ENCODE data around the gene FGD3.

FGD3 gene

GRCh38 chr9:92976431-92976830, 29.1 kb downstream of the FGD3 start:
- no peak overlapping the region for H3K27ac Mint-ChIP-seq
- no peak overlapping the region for H3K4me3 Mint-ChIP-seq
- no peak for DNase-seq
- CTCF ChIA-PET: interaction anchor here (1.1 to 1.2 kb wide), 2 partner anchors 8 to 10 kb away, joined by 3 read pairs; no protein-coding TSS in a partner anchor
- peaks cover 76% of the 10 kb centered on the region for H3K36me3 Mint-ChIP-seq
- peaks cover 91% of the 10 kb centered on the region for H3K4me1 Mint-ChIP-seq
- H3K9me3 Mint-ChIP-seq: peaks cover 6% of the 10 kb centered on the region
- no peaks in the 10 kb centered on the region for H3K27me3 Mint-ChIP-seq

- Mint-ChIP-seq H3K9me3 (peaks cover 11% of the 10 kb centered on the region), H3K27ac (peak overlapping the region; percentile 79), H3K4me1 (peaks cover 91% of the 10 kb centered on the region), H3K27me3 (no peaks in the 10 kb centered on the region), H3K36me3 (peaks cover 80% of the 10 kb centered on the region), H3K4me3 (peak overlapping the region; percentile 4)
- CTCF ChIA-PET: no interaction called here
- DNase-seq: no peak
Measured at GRCh38 chr9:92977279-92977678, 30.0 kb downstream of the FGD3 start.

- Mint-ChIP-seq H3K9me3 (peaks cover 16% of the 10 kb centered on the region), H3K27me3 (no peaks in the 10 kb centered on the region), H3K27ac (peak overlapping the region; percentile 93), H3K36me3 (peaks cover 82% of the 10 kb centered on the region), H3K4me3 (peak overlapping the region; percentile 22), H3K4me1 (peaks cover 82% of the 10 kb centered on the region)
- DNase-seq: no peak
- CTCF ChIA-PET: interaction anchor here (1.2 kb wide), 1 partner anchor 25 kb away, joined by 3 read pairs; no protein-coding TSS in a partner anchor
Measured at GRCh38 chr9:92978345-92978875, 31.1 kb downstream of the FGD3 start.

DNA sequence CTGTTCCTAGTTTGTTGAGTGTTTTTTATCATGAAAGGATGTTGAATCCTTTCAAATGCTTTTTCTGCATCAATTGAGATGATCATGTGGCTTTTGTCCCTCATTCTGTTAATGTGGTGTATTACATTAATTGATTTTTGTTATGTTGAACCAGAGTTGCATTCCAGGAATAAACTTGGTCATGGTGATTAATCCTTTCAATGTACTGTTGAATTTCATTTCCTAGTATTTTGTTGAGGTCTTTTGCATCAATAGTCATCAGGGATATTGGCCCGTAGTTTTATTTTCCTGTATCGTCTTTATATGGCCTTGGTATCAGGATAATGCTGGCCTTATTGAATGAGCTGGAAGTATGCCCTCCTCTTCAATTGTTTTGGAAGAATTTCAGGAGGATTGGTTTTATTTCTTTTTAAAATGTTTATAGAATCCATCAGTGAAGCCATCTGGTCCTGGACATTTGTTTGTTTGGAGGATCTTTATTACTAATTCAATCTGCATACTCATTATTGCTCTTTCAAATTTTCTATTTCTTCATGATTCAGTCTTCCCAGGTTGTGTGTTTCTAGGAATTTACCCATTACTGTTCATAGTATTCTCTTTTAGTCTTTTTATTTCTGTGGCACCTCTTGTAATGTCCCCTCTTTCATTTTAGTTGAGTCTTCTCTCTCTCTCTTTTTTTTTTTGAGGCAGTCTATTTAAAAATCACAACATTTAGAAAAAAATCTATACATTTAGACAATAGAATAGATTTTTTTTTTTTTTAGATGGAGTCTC, 32.1 kb downstream of the FGD3 start:
- Mint-ChIP-seq H3K36me3 (peaks cover 82% of the 10 kb centered on the region), H3K4me1 (peaks cover 74% of the 10 kb centered on the region), H3K27ac (peak overlapping the region; percentile 93), H3K4me3 (peak overlapping the region; percentile 22), H3K27me3 (no peaks in the 10 kb centered on the region), H3K9me3 (peaks cover 24% of the 10 kb centered on the region)
- CTCF ChIA-PET: interaction anchor here (1.5 to 2.2 kb wide), 2 partner anchors 12 to 22 kb away, joined by 4 to 6 read pairs; no protein-coding TSS in a partner anchor
- no peak for DNase-seq

DNA sequence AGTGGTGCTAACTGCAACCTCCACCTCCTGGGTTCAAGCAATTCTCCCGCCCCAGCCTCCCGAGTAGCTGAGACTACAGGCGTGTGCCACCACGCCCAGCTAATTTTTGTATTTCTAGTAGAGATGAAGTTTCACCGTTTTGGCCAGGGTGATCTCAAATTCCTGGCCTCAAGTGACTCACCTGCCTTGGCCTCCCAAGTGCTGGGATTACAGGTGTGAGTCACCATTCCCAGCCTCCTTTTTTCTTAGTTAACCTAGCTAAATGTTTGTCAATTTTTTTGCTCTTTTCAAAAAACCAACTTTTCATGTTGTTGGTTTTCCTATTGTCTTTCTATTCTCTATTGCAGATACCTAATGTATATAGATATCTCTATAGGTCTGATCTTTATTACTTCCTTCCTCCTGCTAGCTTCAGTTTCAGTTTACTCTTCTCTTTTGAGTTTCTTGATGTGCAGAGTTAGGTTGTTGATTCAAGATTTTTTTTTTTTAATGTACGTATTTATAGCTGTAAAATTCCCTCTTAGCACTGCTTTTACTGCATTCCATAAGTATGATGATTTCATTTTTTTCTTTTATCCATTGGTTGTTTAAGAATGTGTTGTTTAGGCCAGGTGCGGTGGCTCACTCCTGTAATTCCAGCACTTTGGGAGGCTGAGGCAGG, 32.9 kb downstream of the FGD3 start:
- Mint-ChIP-seq H3K4me3 (peak overlapping the region; percentile 56), H3K27ac (peak overlapping the region; percentile 93), H3K36me3 (peaks cover 83% of the 10 kb centered on the region), H3K4me1 (peaks cover 70% of the 10 kb centered on the region), H3K27me3 (no peaks in the 10 kb centered on the region), H3K9me3 (peaks cover 26% of the 10 kb centered on the region)
- DNase-seq: no peak
- CTCF ChIA-PET: interaction anchor here (1.5 to 2.2 kb wide), 2 partner anchors 12 to 23 kb away, joined by 4 to 6 read pairs; no protein-coding TSS in a partner anchor

- peaks cover 90% of the 10 kb centered on the region for H3K36me3 Mint-ChIP-seq
Measured at GRCh38 chr9:92982130-92982529, 34.8 kb downstream of the FGD3 start.

GRCh38 chr9:92983984-92984589, 36.8 kb downstream of the FGD3 start:
- peaks cover 94% of the 10 kb centered on the region for H3K36me3 Mint-ChIP-seq
- H3K27ac Mint-ChIP-seq: no peak overlapping the region

More at GRCh38 chr9:92982130-92982529, 34.8 kb downstream of the FGD3 start:
- H3K9me3 Mint-ChIP-seq: peaks cover 31% of the 10 kb centered on the region
- no peaks in the 10 kb centered on the region for H3K27me3 Mint-ChIP-seq
- CTCF ChIA-PET: interaction anchor here (1.1 to 1.7 kb wide), 3 partner anchors 20 to 126 kb away, joined by 3 to 5 read pairs (median 4); no protein-coding TSS in a partner anchor
- peak overlapping the region; percentile 1 for H3K27ac Mint-ChIP-seq
- H3K4me3 Mint-ChIP-seq: no peak overlapping the region
- DNase-seq: no peak
- peaks cover 72% of the 10 kb centered on the region for H3K4me1 Mint-ChIP-seq

DNA sequence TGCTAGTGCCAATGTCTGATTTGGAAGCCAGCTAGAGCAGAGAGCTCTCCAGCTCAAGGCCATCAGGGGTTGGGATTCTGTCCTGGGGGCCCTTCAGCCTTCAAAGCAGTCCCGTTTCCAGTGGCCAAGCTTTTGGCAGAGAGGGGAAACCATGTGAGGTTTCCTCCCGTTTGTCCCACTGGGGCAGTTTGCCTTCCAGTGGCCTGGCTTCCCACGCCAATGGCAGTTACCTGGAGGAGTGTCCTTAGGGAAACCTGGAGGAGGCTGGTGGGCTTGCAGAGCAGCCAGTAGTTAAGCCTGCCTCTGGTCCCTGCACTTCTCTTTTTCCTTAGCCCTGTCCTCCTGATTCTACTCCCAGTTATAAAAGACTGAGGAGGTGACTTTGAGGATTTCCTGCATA, 37.7 kb downstream of the FGD3 start:
- Mint-ChIP-seq H3K9me3 (peaks cover 31% of the 10 kb centered on the region), H3K27me3 (no peaks in the 10 kb centered on the region), H3K27ac (no peak overlapping the region), H3K36me3 (peaks cover 94% of the 10 kb centered on the region), H3K4me1 (peaks cover 76% of the 10 kb centered on the region), H3K4me3 (no peak overlapping the region)
- no peak for DNase-seq
- CTCF ChIA-PET: interaction anchor here (0.6 to 2.8 kb wide), 4 partner anchors 9 to 18 kb away, joined by 3 to 12 read pairs (median 3); no protein-coding TSS in a partner anchor

More at GRCh38 chr9:92983984-92984589, 36.8 kb downstream of the FGD3 start:
- Mint-ChIP-seq H3K27me3 (no peaks in the 10 kb centered on the region), H3K4me1 (peaks cover 76% of the 10 kb centered on the region), H3K4me3 (no peak overlapping the region), H3K9me3 (peaks cover 34% of the 10 kb centered on the region)
- CTCF ChIA-PET: interaction anchor here (0.6 to 2.8 kb wide), 3 partner anchors 8 to 19 kb away, joined by 3 to 12 read pairs (median 3); no protein-coding TSS in a partner anchor
- peak; percentile 42 for DNase-seq

DNA sequence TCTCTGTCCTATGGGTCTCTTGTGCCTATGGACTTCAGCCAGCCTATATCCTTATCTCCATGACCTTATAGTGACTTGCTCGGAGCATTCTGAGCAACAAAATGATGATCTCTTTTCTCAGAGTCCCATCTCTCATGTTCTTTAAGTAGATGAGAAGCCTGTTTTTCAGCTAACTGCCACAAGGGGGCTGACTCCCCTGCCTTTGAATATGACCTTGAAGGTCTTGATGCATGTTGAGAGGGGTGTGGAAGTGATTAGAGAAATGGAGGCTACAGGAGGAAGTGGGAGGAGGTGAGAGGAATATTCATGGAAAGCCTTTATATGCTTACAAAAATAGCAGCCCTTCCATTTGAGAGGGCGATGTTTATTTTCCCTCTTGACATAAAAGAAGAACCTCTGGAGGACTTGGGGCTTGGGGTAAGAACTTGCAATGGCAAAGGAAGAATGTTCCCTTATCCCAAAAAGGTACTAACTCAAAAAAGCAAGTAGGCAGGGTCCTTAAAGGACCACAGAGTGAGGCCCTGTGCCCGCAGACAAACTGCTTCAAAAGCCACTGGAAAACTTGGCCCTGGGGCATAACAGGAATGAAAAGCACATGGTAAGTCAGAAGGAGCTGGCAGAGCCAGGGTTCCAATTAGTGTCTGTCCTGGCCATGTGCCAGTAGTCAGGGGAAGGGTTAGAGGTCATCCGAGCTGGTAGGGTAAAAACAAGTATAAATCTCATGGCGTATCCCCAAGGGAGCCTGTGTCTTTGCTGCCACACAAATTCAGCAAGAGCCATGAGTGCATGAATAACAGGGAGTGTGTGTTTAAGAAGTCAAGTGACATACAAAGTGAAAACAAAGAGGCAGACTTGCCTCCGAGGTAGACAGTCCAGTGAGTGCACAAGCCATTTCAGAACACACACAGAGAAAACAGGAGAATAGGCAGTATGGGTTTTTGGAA, 39.1 kb downstream of the FGD3 start:
- peaks cover 75% of the 10 kb centered on the region for H3K4me1 Mint-ChIP-seq
- no peak overlapping the region for H3K4me3 Mint-ChIP-seq
- CTCF ChIA-PET: interaction anchor here (0.6 to 2.8 kb wide), 5 partner anchors 12 to 19 kb away, joined by 3 to 12 read pairs (median 5); no protein-coding TSS in a partner anchor
- no peaks in the 10 kb centered on the region for H3K27me3 Mint-ChIP-seq
- peak overlapping the region; percentile 80 for H3K27ac Mint-ChIP-seq
- DNase-seq: peak; percentile 63
- peaks cover 94% of the 10 kb centered on the region for H3K36me3 Mint-ChIP-seq
- peaks cover 28% of the 10 kb centered on the region for H3K9me3 Mint-ChIP-seq

- H3K4me1 Mint-ChIP-seq: peaks cover 82% of the 10 kb centered on the region
- H3K9me3 Mint-ChIP-seq: peaks cover 26% of the 10 kb centered on the region
Measured at GRCh38 chr9:92988215-92988768, 41.0 kb downstream of the FGD3 start.

GRCh38 chr9:92989561-92989960, 42.2 kb downstream of the FGD3 start:
- DNase-seq: no peak
- Mint-ChIP-seq H3K36me3 (peaks cover 93% of the 10 kb centered on the region), H3K27ac (peak overlapping the region; percentile 74), H3K4me3 (no peak overlapping the region), H3K27me3 (no peaks in the 10 kb centered on the region), H3K9me3 (peaks cover 23% of the 10 kb centered on the region), H3K4me1 (peaks cover 89% of the 10 kb centered on the region)
- CTCF ChIA-PET: interaction anchor here (0.6 to 1.0 kb wide), 3 partner anchors 13 to 136 kb away, joined by 3 to 5 read pairs (median 3); no protein-coding TSS in a partner anchor

More at GRCh38 chr9:92988215-92988768, 41.0 kb downstream of the FGD3 start:
- H3K27me3 Mint-ChIP-seq: no peaks in the 10 kb centered on the region
- H3K36me3 Mint-ChIP-seq: peaks cover 93% of the 10 kb centered on the region
- CTCF ChIA-PET: interaction anchor here (0.8 to 1.1 kb wide), 2 partner anchors 19 to 121 kb away, joined by 3 to 4 read pairs; no protein-coding TSS in a partner anchor
- no peak overlapping the region for H3K4me3 Mint-ChIP-seq
- H3K27ac Mint-ChIP-seq: peak overlapping the region; percentile 74
- no peak for DNase-seq

- Mint-ChIP-seq H3K4me3 (no peak overlapping the region), H3K36me3 (peaks cover 93% of the 10 kb centered on the region), H3K27me3 (no peaks in the 10 kb centered on the region), H3K4me1 (peaks cover 92% of the 10 kb centered on the region), H3K27ac (no peak overlapping the region), H3K9me3 (peaks cover 22% of the 10 kb centered on the region)
- CTCF ChIA-PET: interaction anchor here (0.9 kb wide), 1 partner anchor 12 kb away, joined by 5 read pairs; no protein-coding TSS in a partner anchor
- no peak for DNase-seq
Measured at GRCh38 chr9:92990461-92990860, 43.1 kb downstream of the FGD3 start.

All from activated naive CD4-positive, alpha-beta T cell treated with anti-CD3 and anti-CD28 coated beads, Interleukin-2, amount 10 ng/mL, durations not matched to agents 7 days and 5 days (primary cell).